Hepatocyte (in vitro differentiated cells): Measurements from ENCODE around the gene PTH1R. TPM values are rescaled to one million over a fixed set of nuclear protein-coding genes. Genes with fewer than 3 reads are reported as not detected.
A peak's percentile ranks its signal among the peaks of the same experiment; 100 is the strongest.

ENCODE experiments used
- DNase-seq: peaks from one replicate; pipeline ENCODE4 v3.0.0-alpha.2; 2016; ENCODE audit warnings: low spot score
- H2AFZ ChIP-seq: fragments of 200-600 bp; sonication (generic); 2 replicates; pipeline ENCODE4 v1.6.0; 2016; ENCODE audit warnings: antibody characterized with exemption, mild to moderate bottlenecking
- H3K27ac ChIP-seq: fragments of 200-600 bp; sonication (generic); 2 replicates; pipeline ENCODE4 v1.5.1; 2016; ENCODE audit warnings: mild to moderate bottlenecking
- H3K27me3 ChIP-seq: fragments of 200-600 bp; sonication (generic); 2 replicates; pipeline ENCODE4 v1.6.1; 2016
- H3K36me3 ChIP-seq: fragments of 200-600 bp; sonication (generic); replicated peaks from 2 replicates; pipeline ENCODE4 v1.5.1; 2016; ENCODE audit warnings: low read depth; ENCODE audit not compliant: insufficient read depth
- H3K4me1 ChIP-seq: fragments of 200-600 bp; sonication (generic); 2 replicates; pipeline ENCODE4 v1.5.1; 2016; ENCODE audit warnings: mild to moderate bottlenecking, moderate library complexity; ENCODE audit not compliant: insufficient read depth
- H3K4me2 ChIP-seq: fragments of 200-600 bp; sonication (generic); 2 replicates; pipeline ENCODE4 v1.6.0; 2016
- H3K4me3 ChIP-seq: fragments of 200-600 bp; sonication (generic); 2 replicates; pipeline ENCODE4 v1.5.1; 2016; ENCODE audit warnings: mild to moderate bottlenecking
- H3K79me2 ChIP-seq: fragments of 200-600 bp; sonication (generic); 2 replicates; pipeline ENCODE4 v1.6.0; 2017; ENCODE audit warnings: mild to moderate bottlenecking
- H3K9me2 ChIP-seq: fragments of 200-600 bp; sonication (generic); replicated peaks from 2 replicates; pipeline ENCODE4 v1.6.0; 2017; ENCODE audit warnings: mild to moderate bottlenecking; ENCODE audit not compliant: insufficient read depth
- H3K9me3 ChIP-seq: fragments of 200-600 bp; sonication (generic); 2 replicates; pipeline ENCODE4 v1.5.1; 2016; ENCODE audit warnings: low read depth, mild to moderate bottlenecking
- H4K20me1 ChIP-seq: fragments of 200-600 bp; sonication (generic); 2 replicates; pipeline ENCODE4 v1.6.0; 2016; ENCODE audit warnings: mild to moderate bottlenecking; ENCODE audit not compliant: insufficient read depth, poor library complexity, severe bottlenecking
- EZH2 ChIP-seq: fragments of 200-600 bp; sonication (generic); IDR thresholded peaks from 2 replicates; pipeline ENCODE4 v1.6.1; 2016; ENCODE audit warnings: antibody characterized with exemption, mild to moderate bottlenecking, borderline replicate concordance
- EZH2phosphoT487 ChIP-seq: fragments of 200-600 bp; sonication (generic); IDR thresholded peaks from one replicate; pipeline ENCODE4 v1.6.1; 2018; ENCODE audit warnings: antibody characterized with exemption, mild to moderate bottlenecking, low read depth, moderate library complexity; ENCODE audit not compliant: unreplicated experiment, severe bottlenecking
- WGBS: methylation state at CpG from one replicate; pipeline ENCODE4 v1.1.6; 2016; ENCODE audit warnings: low lambda C conversion rate; ENCODE audit errors: missing lambda C conversion rate; 5-methylcytosine and 5-hydroxymethylcytosine counted together
- polyA plus RNA-seq: library from polyadenylated mRNA; unstranded; fragments of >200 nt; fragmentation: Nextera tagmentation; extraction: Ambion mirVana; gene quantifications from 2 replicates; pipeline ENCODE4 v1.2.1, GENCODE V29; 2016
- total RNA-seq: library from RNA; depleted of rRNA; stranded (reverse); fragments of >200 nt; gene quantifications from 2 replicates; pipeline ENCODE4 v1.2.3, GENCODE V29; 2014
- TF ChIP-seq, protein P1 (sequence below): fragments of 200-600 bp; sonication (generic); IDR thresholded peaks from 2 replicates; pipeline ENCODE4 v1.5.1; 2016; ENCODE audit warnings: antibody characterized with exemption, mild to moderate bottlenecking; ENCODE audit not compliant: poor library complexity

Gene PTH1R
- total and polyA plus RNA-seq, 2 experiments from 2014 or later: 14.5 to 31.0 TPM

DNA sequence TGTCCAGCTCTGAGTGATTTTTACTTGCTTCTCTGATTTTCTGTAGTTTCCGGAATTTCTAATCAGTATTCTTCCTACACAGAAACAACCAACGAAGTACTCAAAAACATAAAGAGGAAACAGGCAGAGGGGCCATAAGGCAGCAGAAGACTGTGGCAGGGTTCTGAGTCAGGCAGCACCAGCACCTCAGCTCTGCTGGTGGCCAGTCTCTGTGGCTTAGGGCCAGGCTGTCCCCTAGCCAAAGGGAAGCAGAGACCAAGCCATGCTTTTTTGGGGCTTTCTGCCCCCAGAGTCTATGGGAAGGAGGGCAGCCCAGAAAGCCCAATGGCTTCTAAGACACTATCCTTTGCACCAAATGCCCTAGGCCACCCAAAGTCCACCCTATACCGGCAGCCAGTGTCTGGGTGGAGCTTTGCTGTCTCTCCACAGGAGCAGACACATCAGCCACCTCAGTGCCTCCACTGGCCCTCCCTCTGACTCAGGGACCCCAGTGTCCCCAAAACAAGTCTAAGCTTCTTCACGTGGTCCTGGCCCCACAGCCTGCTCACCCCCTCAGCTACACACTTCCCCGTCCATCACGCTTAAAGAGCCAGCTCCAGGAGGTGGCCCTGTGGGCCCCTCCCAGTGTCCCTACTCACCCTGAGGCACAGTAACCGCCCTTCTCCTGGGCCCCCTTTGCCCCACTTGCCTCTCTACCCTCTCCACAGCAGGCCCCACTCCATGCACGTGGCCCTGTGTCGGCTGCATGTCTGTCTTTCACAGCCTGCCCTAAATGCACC is 52.8 kb downstream of the PTH1R start:
- H2AFZ ChIP-seq: no peak overlapping the region
- DNase-seq: no peak
- H3K9me2 ChIP-seq: no peaks in the 10 kb centered on the region
- H3K27me3 ChIP-seq: no peaks in the 10 kb centered on the region
- peak overlapping the region; percentile 87 for H3K27ac ChIP-seq
- peaks cover 12% of the 10 kb centered on the region for H4K20me1 ChIP-seq
- no peaks in the 10 kb centered on the region for H3K9me3 ChIP-seq
- H3K79me2 ChIP-seq: peaks cover 88% of the 10 kb centered on the region
- no peaks in the 10 kb centered on the region for H3K36me3 ChIP-seq
- no peak overlapping the region for H3K4me2 ChIP-seq
- peaks cover 57% of the 10 kb centered on the region for H3K4me1 ChIP-seq
- TF ChIP-seq, protein P1, sequence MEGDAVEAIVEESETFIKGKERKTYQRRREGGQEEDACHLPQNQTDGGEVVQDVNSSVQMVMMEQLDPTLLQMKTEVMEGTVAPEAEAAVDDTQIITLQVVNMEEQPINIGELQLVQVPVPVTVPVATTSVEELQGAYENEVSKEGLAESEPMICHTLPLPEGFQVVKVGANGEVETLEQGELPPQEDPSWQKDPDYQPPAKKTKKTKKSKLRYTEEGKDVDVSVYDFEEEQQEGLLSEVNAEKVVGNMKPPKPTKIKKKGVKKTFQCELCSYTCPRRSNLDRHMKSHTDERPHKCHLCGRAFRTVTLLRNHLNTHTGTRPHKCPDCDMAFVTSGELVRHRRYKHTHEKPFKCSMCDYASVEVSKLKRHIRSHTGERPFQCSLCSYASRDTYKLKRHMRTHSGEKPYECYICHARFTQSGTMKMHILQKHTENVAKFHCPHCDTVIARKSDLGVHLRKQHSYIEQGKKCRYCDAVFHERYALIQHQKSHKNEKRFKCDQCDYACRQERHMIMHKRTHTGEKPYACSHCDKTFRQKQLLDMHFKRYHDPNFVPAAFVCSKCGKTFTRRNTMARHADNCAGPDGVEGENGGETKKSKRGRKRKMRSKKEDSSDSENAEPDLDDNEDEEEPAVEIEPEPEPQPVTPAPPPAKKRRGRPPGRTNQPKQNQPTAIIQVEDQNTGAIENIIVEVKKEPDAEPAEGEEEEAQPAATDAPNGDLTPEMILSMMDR: no peak
- TF ChIP-seq EZH2: no peak
- TF ChIP-seq EZH2phosphoT487: no peak
- 83% methylated on average over 8 of the region's 9 CpGs for WGBS
- no peak overlapping the region for H3K4me3 ChIP-seq

DNA sequence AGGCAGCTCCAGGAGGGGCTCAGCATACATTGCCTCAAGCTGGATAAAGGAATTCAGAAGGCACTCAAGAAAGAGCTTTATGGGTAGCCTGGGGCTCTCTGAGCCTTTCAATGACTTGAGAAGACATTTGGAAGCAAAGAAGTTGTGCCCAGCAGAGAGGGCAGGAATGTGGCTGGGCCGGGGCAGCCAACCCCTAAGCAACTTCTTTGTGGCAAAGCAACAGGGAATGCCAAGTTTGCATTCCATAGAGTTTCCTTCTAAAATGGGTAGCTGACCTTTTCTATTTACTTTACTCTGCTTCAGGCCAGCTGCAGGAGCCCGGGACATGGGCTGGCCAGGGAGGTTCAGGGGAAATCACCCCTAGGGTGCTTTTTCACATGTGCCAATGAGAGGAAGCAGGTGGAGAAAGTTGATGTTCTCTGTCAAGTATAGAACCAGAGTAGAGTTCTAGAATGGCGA is 53.5 kb downstream of the PTH1R start:
- Histone ChIP-seq H3K4me3 (no peak overlapping the region), H3K27ac (peak overlapping the region; percentile 87), H3K27me3 (no peaks in the 10 kb centered on the region), H4K20me1 (peaks cover 12% of the 10 kb centered on the region), H2AFZ (no peak overlapping the region), H3K4me2 (peak overlapping the region; percentile 56), H3K79me2 (peaks cover 84% of the 10 kb centered on the region), H3K4me1 (peaks cover 61% of the 10 kb centered on the region), H3K36me3 (no peaks in the 10 kb centered on the region), H3K9me2 (no peaks in the 10 kb centered on the region), H3K9me3 (no peaks in the 10 kb centered on the region)
- TF ChIP-seq, protein P1: no peak
- no peak for TF ChIP-seq EZH2phosphoT487
- TF ChIP-seq EZH2: no peak
- 72% methylated on average over 3 of the region's 3 CpGs for WGBS
- no peak for DNase-seq

DNA sequence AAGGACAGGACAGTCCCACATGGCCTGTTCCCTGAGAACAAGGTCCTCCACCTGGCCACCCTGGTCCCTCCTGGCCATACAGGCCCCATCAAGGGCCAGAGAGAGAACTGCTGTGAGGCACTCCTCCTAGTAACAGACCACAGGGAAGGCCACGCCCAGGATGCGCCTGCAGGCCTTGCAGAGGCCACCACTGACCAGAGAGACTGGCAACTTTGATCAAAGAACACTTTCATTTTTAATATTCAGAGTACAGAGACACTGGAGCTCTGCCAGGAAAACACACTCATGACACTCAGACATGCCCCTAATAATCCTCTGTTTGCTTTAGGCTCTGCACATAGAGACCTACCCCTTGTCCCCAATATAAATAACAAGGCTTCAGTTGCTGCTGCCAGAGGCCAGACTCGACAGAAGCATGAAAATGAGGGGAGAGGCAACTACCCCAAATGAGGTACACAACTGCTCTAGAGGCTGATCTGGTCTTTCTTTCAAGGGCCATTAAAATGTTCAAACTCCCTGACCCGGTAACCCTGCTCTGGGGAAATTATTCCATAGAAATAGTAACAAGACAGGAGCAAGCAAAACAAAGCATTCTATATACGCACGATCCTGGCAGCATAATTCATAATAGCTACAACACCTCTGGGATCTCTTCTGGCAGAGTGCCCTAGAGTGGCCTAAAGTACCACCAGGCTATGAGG is 54.3 kb downstream of the PTH1R start:
- 46% methylated on average over 6 of the region's 6 CpGs for WGBS
- Histone ChIP-seq H3K36me3 (no peaks in the 10 kb centered on the region), H3K79me2 (peaks cover 85% of the 10 kb centered on the region), H2AFZ (no peak overlapping the region), H3K4me2 (peak overlapping the region; percentile 56), H4K20me1 (peaks cover 12% of the 10 kb centered on the region), H3K9me2 (no peaks in the 10 kb centered on the region), H3K27me3 (no peaks in the 10 kb centered on the region), H3K27ac (peak overlapping the region; percentile 87), H3K4me3 (no peak overlapping the region), H3K9me3 (no peaks in the 10 kb centered on the region), H3K4me1 (peaks cover 63% of the 10 kb centered on the region)
- no peak for TF ChIP-seq EZH2
- no peak for TF ChIP-seq EZH2phosphoT487
- TF ChIP-seq, protein P1: no peak
- peak; percentile 59 for DNase-seq
